Cerebellar cortex (tissue), 1 donor: ENCODE measurements around the gene OR2L3.
"Not testable (repeated sequence)": the region's sequence is repeated elsewhere in the genome, so short reads cannot be mapped to it uniquely, and the experiment has no call there.

Experiments used
- DNase-seq: peaks from one replicate; pipeline ENCODE4 v3.0.0-alpha.2; 2015; ENCODE audit warnings: low spot score

Gene OR2L3, protein sequence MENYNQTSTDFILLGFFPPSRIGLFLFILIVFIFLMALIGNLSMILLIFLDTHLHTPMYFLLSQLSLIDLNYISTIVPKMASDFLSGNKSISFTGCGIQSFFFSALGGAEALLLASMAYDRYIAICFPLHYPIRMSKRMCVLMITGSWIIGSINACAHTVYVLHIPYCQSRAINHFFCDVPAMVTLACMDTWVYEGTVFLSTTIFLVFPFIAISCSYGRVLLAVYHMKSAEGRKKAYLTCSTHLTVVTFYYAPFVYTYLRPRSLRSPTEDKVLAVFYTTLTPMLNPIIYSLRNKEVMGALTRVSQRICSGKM

DNA sequence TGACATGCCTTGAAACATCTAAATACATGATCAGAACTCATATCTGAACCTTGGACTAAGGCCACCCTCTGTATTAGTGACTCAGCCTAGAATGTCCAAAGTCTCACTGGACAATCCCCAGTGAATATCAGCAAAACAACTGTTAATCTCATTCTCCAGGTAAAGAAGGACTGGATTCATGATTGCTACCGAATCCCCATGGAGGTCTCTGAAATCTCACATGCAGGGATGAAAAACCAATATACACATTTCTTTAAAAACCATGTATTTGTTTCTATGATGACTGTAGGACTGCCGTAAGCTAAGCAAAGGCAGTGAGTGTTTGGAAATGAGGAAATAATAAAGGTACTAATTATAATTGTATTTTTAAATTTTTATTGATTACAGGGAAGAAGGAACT lies at the start of gene OR2L3:
OR2L3 (plus strand) TSS at position 301 of the 400 bp plus-strand sequence. CDS start 13,846 bp downstream, outside the sequence.
- no peak for DNase-seq

DNA sequence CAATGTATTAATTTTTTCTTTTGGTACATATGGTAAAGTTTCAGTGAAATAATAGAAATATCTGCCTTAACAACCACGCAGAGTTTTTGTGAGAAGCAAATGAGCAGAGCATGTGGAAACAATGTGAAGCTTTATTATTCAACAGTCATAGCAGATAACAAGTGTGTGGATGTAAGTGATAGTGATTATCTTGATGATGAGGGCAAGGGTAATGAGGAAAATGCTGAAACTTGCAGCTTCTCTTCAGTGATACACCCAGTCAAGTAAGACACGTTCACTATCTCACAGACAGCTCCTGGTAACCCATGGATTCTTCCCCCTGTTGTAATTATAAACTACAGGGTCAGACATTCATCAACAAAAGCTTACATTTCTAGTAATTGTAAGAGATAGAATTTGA lies 47.8 kb upstream of the OR2L3 start:
- DNase-seq, result no peak

DNA sequence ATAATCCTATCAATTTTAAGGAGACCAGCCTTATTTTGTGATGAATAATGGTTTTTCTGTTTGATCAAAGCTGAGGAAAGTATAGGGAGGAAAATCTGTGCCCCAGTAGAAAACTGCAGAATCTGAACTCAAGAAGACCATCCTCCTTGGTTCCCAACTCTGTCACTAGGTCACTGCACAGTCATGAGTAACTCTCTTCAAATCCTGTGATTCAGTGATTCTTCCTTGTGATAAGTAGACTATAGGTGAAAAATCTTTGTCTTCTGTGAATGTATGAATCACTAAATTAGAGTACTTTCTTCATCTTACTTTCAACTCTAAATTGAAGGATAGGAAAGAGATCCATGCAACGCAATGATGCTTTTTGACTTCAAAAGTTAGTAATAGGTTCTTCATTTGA lies 46.5 kb upstream of the OR2L3 start:
- DNase-seq, result no peak

DNA sequence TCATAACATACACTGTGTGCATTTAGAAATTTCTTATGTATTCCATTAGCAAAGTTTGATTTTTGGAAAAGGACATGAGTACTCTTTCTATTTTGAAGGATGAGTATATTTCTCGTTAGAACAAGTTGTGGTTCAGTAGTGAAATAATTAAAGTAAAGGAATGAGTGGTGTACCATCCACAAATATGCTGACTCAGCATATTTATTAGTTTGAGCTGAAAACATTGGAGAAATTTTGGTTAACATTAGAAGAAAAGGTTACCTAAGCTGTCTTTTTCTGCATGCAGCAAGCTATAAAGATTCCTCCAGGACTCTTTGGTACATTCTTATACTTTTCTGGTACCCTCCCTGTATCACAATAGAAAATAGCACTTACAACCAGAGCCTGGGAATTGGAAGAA lies 38.9 kb upstream of the OR2L3 start:
- DNase-seq, result no peak

DNA sequence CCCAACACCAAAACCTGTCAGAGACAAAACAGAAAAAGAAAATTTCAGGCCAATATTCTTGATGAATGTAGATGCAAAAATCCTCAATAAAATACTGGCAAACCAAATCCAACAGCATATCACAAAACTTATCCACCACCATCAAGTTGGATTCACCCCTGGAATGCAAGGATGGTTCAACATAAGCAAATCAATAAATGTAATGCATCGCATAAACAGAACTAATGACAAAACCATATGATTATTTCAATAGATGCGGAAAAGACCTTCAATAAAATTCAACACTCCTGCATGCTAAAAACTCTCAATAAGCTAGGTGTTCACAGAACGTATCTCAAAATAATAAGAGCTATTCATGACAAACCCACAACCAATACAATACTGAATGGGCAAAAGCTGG lies 37.0 kb upstream of the OR2L3 start:
- no peak for DNase-seq

DNA sequence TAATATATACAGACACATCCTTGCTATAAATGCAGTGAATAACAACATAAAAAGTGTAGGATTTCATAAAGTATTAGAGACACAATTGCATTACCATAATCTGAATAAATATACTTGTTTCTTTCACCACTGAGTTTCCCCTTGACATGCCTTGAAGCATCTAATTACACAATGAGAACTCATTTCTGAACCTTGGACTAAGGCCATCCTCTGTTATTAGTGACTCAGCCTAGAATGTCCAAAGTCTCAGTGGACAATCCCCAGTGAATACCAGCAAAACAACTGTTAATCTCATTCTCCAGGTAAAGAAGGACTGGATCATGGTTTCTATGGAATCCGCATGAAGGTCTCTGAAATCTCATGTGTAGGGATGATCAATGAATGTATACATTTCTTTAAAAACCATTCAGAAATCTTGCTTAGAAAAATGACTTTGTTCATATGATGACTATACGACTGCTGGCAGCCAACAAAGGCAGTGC lies 33.4 kb upstream of the OR2L3 start, which contains the start of gene OR2L5:
OR2L5 (plus strand) TSS at position 432 of the 482 bp plus-strand sequence. CDS start 8,288 bp downstream, outside the sequence.
- no peak for DNase-seq

DNA sequence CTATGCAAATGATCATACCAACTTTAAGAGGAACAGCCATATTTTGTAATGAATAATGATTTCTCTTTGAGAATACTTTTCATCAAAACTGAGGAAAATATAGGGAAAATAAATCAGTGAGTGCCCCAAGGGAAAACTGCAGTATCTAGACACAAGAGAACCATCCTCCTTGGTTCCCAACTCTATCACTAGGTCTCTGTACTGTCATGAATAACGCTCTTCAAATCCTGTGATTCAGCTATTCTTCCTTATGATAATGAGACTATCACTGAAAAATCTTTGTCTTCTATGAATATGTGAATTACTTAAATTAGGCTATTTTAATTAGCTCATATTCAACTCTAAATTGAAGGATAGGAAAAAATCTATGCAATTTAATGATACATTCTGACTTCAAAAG lies 30.8 kb upstream of the OR2L3 start:
- DNase-seq, result no peak

DNA sequence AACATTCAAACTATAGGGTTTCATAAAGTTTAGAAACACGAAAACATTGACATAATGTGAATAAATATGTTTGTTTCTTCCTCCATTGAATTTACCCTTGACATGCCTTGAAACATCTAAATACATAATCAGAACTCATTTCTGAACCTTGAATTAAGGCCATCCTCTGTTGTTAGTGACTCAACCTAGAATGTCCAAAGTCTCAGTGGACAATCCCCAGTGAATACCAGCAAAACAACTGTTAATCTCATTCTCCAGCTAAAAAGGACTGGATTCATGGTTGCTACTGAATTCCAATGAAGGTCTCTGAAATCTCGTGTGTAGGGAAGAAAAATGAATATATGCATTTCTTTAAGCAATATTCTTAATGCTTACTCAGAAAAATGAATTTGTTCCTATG lies 16.9 kb upstream of the OR2L3 start, which contains the start of gene OR2L2:
OR2L2 (plus strand) TSS at position 301 of the 400 bp plus-strand sequence. CDS start 8,198 bp downstream, outside the sequence.
- no peak for DNase-seq

DNA sequence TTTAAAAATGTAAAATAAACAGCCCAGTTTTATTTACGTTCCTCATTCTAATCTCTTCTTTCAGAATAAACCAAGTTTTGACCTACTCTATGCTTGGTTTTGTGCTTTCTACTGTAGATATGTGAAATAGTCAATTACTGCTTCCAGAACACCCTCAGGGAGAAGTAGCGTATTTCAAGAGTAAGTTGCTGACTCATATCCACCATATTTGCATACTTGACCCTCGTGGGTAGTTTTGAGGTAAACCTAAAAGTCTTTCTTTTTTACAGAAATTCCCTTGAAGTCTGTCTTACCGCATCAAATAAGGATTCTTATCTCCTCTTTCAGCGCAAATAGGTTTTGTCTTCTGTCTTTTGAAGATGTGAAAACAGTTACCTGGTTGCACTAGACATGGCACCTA lies 1.4 kb upstream of the OR2L3 start:
- no peak for DNase-seq

DNA sequence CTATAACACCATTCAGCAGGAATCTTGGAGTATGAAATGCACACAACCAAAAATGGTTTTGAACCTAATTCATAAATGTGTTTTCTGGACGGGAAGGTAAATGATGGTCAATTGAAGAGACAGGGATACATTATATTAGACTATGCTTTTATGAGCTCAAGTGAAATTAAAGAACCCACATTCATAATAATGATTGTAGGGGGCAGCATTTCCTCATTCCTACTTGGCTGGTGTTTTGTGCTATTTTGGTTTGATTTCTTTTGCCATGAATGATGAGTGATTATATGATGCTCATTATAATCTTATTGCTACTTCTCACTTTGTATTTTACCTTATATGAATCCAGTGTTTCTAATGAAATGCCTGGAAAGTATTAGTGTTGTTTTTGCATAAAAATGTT lies 372 bp downstream of the OR2L3 start:
- DNase-seq, result no peak

DNA sequence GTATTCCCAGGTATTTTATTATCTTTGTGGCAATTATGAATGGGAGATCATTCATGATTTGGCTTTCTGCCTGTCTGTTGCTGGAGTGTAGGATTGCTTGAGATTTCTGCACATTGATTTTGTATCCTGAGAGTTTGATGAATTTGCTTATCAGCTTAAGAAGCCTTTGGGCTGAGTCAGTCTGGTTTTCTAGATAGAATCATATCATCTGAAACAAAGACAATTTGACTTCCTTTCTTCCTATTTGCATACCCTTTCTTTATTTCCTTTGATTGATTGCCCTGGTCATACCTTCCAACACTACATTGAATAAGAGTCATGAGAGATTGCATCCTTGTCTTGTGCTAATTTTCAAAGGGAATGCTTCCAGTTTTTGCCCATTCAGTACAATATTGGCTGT lies 8.0 kb downstream of the OR2L3 start:
- no peak for DNase-seq

DNA sequence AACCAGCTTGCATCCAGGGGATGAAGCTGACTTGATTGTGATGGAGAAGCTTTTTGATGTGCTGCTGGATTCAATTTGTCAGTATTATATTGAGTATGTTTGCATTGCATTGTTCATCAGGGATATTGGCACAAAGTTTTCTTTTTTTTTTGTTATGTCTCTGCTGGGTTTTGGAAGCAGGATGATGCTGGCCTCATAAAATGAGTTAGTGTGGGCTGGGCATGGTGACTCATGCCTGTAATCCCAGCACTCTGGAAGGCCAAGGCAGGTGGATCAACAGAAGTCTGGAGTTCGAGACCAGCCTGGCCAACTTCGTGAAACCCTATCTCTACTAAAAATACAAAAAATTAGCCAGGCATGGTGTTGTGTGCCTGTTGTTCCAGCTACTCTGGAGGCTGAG lies 8.6 kb downstream of the OR2L3 start:
- DNase-seq, result no peak

DNA sequence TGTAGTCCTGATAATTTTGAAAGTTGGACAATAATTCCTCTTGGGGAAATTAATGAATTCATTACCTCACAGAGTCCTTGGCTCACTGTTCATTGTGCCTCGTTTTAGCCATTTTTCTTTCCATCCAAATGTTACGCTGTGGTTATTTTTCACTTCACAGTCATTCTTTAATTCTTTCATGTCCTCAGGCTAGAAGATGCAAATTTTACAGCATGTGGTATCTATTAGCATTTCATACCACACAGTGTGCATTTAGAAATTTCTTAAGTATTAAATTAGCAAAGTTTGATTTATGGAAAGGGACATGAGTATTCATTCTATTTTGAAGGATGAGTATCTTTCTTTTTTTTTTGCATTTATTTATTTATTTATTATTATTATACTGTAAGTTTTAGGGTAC lies 18.4 kb downstream of the OR2L3 start:
- DNase-seq, result no peak

DNA sequence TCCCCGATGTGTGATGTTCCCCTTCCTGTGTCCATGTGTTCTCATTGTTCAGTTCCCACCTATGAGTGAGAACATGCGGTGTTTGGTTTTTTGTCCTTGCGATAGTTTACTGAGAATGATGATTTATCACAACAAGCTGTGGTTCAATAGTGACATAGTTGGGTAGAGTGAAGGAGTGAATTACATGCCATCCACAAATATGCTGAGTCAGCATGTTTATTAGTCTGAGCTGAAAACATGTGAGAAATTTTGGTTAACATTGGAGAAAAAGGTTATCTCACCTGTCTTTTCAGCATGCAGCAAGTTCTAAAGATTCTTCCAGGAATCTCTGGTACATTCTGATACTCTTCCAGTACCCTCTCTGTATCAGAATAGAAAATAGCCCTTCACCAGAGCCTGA lies 19.0 kb downstream of the OR2L3 start:
- DNase-seq, result no peak

DNA sequence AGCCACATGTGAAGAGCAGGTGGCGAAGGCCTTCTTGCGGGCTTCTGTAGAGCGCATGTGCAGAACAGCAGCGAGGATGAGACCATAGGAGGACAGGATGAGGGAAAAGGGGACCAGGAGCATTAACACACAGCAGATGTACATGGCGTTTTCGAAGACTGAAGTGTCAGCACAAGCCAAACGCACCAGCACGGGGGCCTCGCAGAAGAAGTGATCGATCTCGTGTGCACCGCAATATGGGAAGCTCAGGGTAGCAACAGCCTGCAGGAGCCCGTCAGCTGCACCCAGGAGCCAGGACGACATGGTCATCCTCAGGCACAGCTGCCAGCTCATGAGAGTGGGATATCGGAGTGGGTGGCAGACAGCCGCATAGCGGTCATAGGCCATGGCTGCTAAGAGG lies 37.2 kb downstream of the OR2L3 start:
- DNase-seq, result not testable (repeated sequence)

DNA sequence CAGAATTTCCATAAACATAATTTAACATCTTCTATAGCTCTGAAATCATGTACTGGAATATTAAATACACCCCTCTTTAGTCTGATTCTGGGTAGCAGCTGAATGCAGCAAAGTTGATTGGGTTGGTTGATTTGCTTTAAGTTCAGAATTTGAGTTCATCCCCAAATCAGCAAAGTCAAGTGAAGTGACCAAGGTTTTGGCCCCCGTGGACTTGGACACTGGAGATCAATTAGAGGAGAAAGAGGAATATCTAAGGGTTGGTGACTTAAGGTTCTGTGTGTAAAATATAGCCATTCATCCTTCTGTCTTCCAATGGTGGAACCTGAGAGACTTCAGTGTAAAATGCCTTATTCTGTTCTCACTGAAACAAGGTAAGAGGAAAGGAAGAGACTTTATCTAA lies 48.2 kb downstream of the OR2L3 start, which contains the start of gene OR2L13:
OR2L13 (plus strand) TSS at position 301 of the 400 bp plus-strand sequence. CDS start 4,192 bp downstream, outside the sequence.
- DNase-seq, result no peak

DNA sequence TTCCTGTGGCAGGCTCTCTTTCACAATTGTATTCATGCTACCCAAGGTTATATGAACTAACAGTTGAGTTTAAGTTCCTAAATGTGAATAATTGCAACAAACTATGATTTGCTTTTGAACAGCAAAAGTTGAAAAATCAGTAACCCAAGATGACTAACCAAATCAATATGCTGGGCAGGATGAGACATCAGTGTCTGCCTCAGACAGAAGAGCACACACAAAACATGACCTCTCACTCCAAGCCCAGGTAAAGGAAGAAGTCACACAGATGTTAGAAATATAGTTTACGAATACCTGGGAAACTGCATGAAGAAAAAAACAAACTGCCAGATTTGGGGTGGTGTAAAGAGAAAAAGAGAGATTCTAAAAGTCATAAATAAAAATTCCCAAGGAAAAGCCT lies 51.9 kb downstream of the OR2L3 start:
- no peak for DNase-seq

DNA sequence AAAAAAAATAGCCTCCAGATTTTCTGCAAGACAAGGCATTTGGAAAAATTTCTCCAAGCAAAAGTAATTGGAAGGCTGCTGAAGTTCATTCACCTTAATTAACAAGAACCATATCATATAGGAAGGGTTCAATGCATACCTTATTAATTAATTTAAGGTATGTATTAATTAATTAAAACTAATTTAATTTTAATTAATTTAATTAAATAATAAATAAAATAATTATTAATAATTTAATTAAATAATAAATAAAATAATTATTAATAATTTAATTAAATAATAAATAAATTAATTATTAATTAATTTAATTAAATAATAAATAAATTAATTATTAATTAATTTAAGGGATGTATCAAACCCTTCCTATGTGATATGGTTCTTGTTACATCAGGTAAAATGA lies 56.2 kb downstream of the OR2L3 start:
- DNase-seq, result no peak

DNA sequence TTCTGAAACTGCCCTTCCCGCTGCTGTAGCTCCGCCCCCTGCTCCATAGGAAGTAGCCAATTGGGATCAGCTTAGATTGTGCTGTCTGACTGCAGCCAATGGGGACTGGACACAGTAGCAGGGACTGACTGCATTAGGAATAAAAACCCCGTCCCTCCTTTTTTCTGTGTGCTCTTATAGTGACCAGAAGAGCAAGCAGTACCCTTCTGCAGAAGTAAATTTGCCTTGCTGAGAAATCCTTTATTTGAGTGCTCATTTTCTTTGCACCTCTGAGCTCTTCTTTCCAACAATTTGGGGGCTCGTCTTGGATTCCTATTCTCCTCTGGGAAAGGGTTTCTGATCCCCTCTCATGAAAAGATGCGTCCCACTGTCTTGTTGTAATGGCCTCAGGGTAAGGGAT lies 64.5 kb downstream of the OR2L3 start:
- no peak for DNase-seq
